ENCODE data around the gene KRTAP1-5. TPM values are rescaled to one million over a fixed set of nuclear protein-coding genes. Genes with fewer than 3 reads are reported as not detected.

The KRTAP1-5 gene
- total and polyA plus RNA-seq, 2 donors: 0.05 TPM; not detected in 1

DNA sequence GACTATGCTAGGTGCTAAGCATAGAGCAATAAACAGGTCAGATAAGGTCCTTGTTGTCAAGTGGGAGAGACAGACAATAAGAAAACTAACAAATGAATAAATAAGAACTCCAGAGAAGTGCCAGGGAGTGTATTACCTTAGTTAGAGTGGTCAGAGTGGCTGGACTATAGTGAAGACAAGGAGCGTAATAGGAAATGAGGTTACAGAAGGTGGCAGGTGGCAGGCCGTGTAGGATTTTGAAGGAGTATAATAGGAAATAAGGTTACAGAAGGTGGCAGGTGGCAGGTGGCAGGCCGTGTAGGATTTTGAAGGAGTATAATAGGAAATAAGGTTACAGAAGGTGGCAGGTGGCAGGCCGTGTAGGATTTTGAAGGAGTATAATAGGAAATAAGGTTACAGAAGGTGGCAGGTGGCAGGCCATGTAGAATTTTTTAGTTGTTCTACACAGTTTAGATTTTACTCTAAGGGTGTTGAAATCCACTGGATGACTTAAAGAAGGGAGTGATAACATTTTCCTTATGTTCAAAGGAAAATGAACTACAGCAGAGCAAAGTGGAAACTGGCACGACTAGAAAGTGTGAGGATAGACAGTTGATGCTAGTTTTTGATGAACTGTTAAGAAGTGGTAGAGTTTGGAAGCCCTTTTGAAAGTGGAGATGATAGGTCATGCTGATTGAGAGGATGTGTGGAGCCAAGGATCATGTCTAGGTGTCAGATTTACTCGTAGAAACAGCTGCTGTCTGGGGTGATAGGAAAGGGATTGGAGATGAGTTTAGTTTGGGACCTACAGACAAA lies 14.5 kb downstream of the KRTAP1-5 start:
- 83% methylated on average over 6 of the region's 6 CpGs for WGBS

DNA sequence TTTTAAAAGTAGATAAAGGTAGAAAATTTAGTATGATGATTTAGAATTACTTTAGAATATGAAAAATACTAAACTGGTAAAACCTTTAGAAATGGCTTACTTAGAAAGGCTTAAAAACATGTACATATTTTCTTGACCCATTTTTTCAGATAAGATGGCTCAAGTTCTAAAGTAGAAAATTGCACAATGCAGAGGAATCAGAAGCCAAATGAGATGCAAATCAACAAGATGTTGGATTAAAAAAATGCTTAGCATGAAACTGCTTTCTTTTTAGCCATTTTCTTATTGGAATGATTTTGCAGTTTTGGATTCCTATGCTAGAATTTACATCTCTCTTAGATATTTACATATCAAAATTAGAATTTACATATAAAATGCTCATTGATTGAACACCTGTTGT lies 16.6 kb downstream of the KRTAP1-5 start:
- Histone ChIP-seq H3K27me3 (ENCODE audit: control insufficient read depth in 2 of 2, insufficient read depth in 1 of 2, low read length in 1 of 2) (peaks cover 0 to 2% of the 10 kb centered on the region in 2 donors), H3K36me3 (ENCODE audit: control insufficient read depth in 2 of 2, insufficient read depth in 2 of 2, low read length in 1 of 2) (no peaks in the 10 kb centered on the region), H3K9me3 (ENCODE audit: control insufficient read depth in 2 of 2, insufficient read depth in 1 of 2, low read length in 1 of 2) (no peaks in the 10 kb centered on the region), H3K4me3 (ENCODE audit: low read length in 2 of 2) (no peak overlapping the region), H3K4me1 (ENCODE audit: control insufficient read depth in 2 of 2, insufficient read depth in 2 of 2, low read length in 2 of 2) (no peaks in the 10 kb centered on the region), H3K27ac (ENCODE audit: low read depth in 1 of 2, low read length in 1 of 2) (no peak overlapping the region)
- no peak for DNase-seq (ENCODE audit: low read depth in 6 of 9, low spot score in 9 of 9)

More for the DNA sequence above, 14.5 kb downstream of the KRTAP1-5 start:
- no peak overlapping the region for H3K4me3 ChIP-seq (ENCODE audit: low read length in 2 of 2)
- DNase-seq (ENCODE audit: low read depth in 6 of 9, low spot score in 9 of 9): no peak
- H3K9me3 ChIP-seq (ENCODE audit: control insufficient read depth in 2 of 2, insufficient read depth in 1 of 2, low read length in 1 of 2): no peaks in the 10 kb centered on the region
- no peaks in the 10 kb centered on the region for H3K36me3 ChIP-seq (ENCODE audit: control insufficient read depth in 2 of 2, insufficient read depth in 2 of 2, low read length in 1 of 2)
- no peak overlapping the region for H3K27ac ChIP-seq (ENCODE audit: low read depth in 1 of 2, low read length in 1 of 2)
- H3K4me1 ChIP-seq (ENCODE audit: control insufficient read depth in 2 of 2, insufficient read depth in 2 of 2, low read length in 2 of 2): no peaks in the 10 kb centered on the region
- H3K27me3 ChIP-seq (ENCODE audit: control insufficient read depth in 2 of 2, insufficient read depth in 1 of 2, low read length in 1 of 2): peaks cover 0 to 2% of the 10 kb centered on the region in 2 donors

DNA sequence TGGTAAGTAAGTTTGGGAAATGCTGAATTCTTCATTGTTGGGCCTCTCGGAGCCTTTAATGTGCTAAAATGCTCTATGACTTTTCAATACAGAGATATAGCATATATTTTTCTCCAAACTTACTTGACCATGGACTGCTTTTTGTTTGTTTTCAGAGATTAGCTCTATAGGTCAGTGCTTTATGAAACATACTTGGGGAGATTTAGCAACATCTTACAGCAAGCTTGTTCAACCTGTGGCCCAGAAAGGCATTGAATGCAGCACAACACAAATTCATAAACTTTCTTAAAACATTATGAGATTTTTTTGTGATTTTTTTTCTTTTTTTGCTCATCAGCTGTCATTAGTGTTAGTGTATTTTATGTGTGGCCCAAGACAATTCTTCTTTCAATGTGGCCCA lies 17.1 kb downstream of the KRTAP1-5 start:
- Histone ChIP-seq H3K4me3 (ENCODE audit: low read length in 2 of 2) (no peak overlapping the region), H3K27ac (ENCODE audit: low read depth in 1 of 2, low read length in 1 of 2) (no peak overlapping the region), H3K4me1 (ENCODE audit: control insufficient read depth in 2 of 2, insufficient read depth in 2 of 2, low read length in 2 of 2) (no peaks in the 10 kb centered on the region), H3K27me3 (ENCODE audit: control insufficient read depth in 2 of 2, insufficient read depth in 1 of 2, low read length in 1 of 2) (peaks cover 0 to 2% of the 10 kb centered on the region in 2 donors), H3K36me3 (ENCODE audit: control insufficient read depth in 2 of 2, insufficient read depth in 2 of 2, low read length in 1 of 2) (no peaks in the 10 kb centered on the region), H3K9me3 (ENCODE audit: control insufficient read depth in 2 of 2, insufficient read depth in 1 of 2, low read length in 1 of 2) (no peaks in the 10 kb centered on the region)
- no peak for DNase-seq (ENCODE audit: low read depth in 6 of 9, low spot score in 9 of 9)
- 100% methylated on average over 1 of the region's 1 CpG for WGBS

DNA sequence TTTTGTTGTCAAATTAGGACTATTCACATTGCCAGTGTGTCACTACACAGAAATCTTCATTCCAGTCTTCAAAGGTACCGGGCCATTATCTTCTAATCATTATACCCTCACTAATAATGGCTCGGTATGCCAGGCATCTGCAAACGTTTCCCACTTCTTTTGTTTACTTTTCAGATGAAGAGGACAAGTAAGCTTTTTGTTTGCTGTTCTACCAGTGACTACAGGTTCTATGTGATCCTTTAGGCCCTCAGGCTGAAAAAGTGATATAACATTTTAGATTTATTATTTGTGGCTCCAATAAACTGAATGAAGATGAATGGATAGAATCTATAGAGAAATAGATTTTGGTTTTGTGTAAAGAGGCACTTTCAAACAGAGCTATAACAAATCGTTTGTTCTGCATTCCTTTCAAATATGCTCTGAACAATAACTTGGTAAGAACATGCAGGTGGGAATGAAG lies 17.7 kb downstream of the KRTAP1-5 start:
- Histone ChIP-seq H3K36me3 (ENCODE audit: control insufficient read depth in 2 of 2, insufficient read depth in 2 of 2, low read length in 1 of 2) (no peaks in the 10 kb centered on the region), H3K27ac (ENCODE audit: low read depth in 1 of 2, low read length in 1 of 2) (no peak overlapping the region), H3K27me3 (ENCODE audit: control insufficient read depth in 2 of 2, insufficient read depth in 1 of 2, low read length in 1 of 2) (peaks cover 0 to 5% of the 10 kb centered on the region in 2 donors), H3K4me3 (ENCODE audit: low read length in 2 of 2) (no peak overlapping the region), H3K9me3 (ENCODE audit: control insufficient read depth in 2 of 2, insufficient read depth in 1 of 2, low read length in 1 of 2) (no peaks in the 10 kb centered on the region), H3K4me1 (ENCODE audit: control insufficient read depth in 2 of 2, insufficient read depth in 2 of 2, low read length in 2 of 2) (no peaks in the 10 kb centered on the region)
- no peak for DNase-seq (ENCODE audit: low read depth in 6 of 9, low spot score in 9 of 9)
- WGBS: 90% methylated on average over 4 of the region's 4 CpGs

DNA sequence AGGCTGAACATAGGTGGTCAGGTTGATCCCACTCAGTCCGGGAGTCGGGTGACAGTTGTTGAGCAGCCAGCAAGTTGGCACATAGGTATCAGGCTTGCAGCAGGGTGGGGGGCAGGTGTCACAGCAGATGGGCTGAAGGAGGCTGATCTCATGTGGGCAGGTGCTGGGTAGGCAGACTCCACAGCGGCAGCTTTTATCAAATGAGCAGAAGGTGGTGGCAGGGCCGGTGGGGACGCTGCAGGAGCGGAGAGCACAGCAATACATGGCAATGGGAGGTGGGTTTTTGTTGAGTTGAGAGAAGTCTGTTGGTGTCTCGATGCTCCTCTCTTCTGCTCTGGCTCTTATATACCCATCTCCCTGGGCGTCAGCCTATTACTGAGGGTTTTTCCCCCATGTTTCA lies 18.2 kb downstream of the KRTAP1-5 start, which contains the start of gene KRTAP3-1:
Gene KRTAP3-1 (minus strand): TSS at position 318 of the 400 bp plus-strand sequence. CDS start 54 bp downstream, at position 264.
- H3K27me3 ChIP-seq (ENCODE audit: control insufficient read depth in 2 of 2, insufficient read depth in 1 of 2, low read length in 1 of 2): peaks cover 0 to 5% of the 10 kb centered on the region in 2 donors
- H3K4me3 ChIP-seq (ENCODE audit: low read length in 2 of 2): no peak within 1 kb of the TSS
- no peaks in the 10 kb centered on the region for H3K4me1 ChIP-seq (ENCODE audit: control insufficient read depth in 2 of 2, insufficient read depth in 2 of 2, low read length in 2 of 2)
- DNase-seq (ENCODE audit: low read depth in 6 of 9, low spot score in 9 of 9): no peak
- H3K36me3 ChIP-seq (ENCODE audit: control insufficient read depth in 2 of 2, insufficient read depth in 2 of 2, low read length in 1 of 2): no peaks in the 10 kb centered on the region
- no peak within 1 kb of the TSS for H3K27ac ChIP-seq (ENCODE audit: low read depth in 1 of 2, low read length in 1 of 2)
- H3K9me3 ChIP-seq (ENCODE audit: control insufficient read depth in 2 of 2, insufficient read depth in 1 of 2, low read length in 1 of 2): no peaks in the 10 kb centered on the region
- 98% methylated on average over 8 of the region's 8 CpGs for WGBS

DNA sequence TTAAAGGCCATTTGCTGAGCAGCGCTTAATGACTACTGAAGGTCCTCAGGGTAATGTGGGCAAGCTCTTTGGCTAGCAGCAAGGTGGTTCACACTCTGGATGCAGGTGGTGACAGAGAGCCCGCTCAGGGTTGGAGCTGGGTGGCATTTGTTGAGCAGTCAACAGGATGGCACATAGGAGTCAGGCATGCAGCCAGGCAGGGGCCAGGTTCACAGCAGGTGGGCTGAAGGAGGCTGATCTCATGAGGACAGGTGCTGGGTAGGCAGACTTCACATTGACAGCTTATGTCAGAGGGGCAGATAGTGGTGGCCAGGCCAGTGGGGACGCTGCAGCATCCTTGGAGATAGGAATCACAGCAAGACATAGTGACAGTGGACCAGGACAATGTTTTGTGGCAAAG lies 22.6 kb downstream of the KRTAP1-5 start:
- H3K4me3 ChIP-seq (ENCODE audit: low read length in 2 of 2): no peak overlapping the region
- DNase-seq (ENCODE audit: low read depth in 6 of 9, low spot score in 9 of 9): no peak
- H3K9me3 ChIP-seq (ENCODE audit: control insufficient read depth in 2 of 2, insufficient read depth in 1 of 2, low read length in 1 of 2): no peaks in the 10 kb centered on the region
- H3K27ac ChIP-seq (ENCODE audit: low read depth in 1 of 2, low read length in 1 of 2): no peak overlapping the region
- no peaks in the 10 kb centered on the region for H3K4me1 ChIP-seq (ENCODE audit: control insufficient read depth in 2 of 2, insufficient read depth in 2 of 2, low read length in 2 of 2)
- H3K27me3 ChIP-seq (ENCODE audit: control insufficient read depth in 2 of 2, insufficient read depth in 1 of 2, low read length in 1 of 2): peaks cover 0 to 5% of the 10 kb centered on the region in 2 donors
- WGBS: 98% methylated on average over 3 of the region's 3 CpGs
- H3K36me3 ChIP-seq (ENCODE audit: control insufficient read depth in 2 of 2, insufficient read depth in 2 of 2, low read length in 1 of 2): no peaks in the 10 kb centered on the region

DNA sequence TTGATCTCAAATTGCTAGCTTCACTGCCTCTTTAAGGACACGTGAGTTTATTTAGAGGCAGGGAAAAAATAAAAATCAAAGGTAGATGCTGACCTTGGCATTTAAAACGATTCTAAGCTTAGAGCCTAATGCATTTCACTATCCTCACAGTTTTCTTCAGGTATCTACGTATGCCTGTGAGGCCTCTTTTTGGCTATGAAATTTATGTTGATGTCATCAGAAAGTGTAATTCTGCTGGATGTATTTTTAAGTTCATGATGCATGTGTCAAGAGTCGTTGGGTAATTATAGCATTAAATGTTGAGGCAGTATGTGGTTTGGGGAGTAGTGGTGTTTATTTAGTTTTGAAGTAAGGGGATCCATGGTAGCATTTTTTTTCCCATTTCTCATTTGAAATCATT lies 23.1 kb downstream of the KRTAP1-5 start:
- Histone ChIP-seq H3K4me3 (ENCODE audit: low read length in 2 of 2) (no peak overlapping the region), H3K4me1 (ENCODE audit: control insufficient read depth in 2 of 2, insufficient read depth in 2 of 2, low read length in 2 of 2) (no peaks in the 10 kb centered on the region), H3K36me3 (ENCODE audit: control insufficient read depth in 2 of 2, insufficient read depth in 2 of 2, low read length in 1 of 2) (no peaks in the 10 kb centered on the region), H3K27ac (ENCODE audit: low read depth in 1 of 2, low read length in 1 of 2) (no peak overlapping the region), H3K9me3 (ENCODE audit: control insufficient read depth in 2 of 2, insufficient read depth in 1 of 2, low read length in 1 of 2) (no peaks in the 10 kb centered on the region), H3K27me3 (ENCODE audit: control insufficient read depth in 2 of 2, insufficient read depth in 1 of 2, low read length in 1 of 2) (peaks cover 0 to 5% of the 10 kb centered on the region in 2 donors)
- WGBS: 89% methylated on average over 4 of the region's 4 CpGs
- no peak for DNase-seq (ENCODE audit: low read depth in 6 of 9, low spot score in 9 of 9)

DNA sequence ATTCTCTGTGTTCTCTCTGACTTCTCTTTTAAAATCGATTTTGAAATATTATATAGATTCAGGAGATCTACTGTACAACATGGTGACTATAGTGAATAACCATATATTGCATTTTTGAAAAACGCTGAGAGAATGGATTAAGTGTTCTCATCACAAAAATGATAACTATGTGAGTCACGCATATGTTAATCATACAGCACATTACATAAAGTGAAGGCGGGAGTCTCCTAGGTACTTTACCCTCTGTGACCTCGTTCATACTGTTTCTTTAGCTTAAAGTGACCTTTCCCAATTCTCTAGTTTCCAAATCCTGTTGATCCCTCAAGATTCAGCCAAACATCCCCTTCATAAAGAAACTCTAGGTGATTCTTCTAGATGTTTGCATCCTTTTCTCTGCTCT lies 24.2 kb downstream of the KRTAP1-5 start:
- H3K9me3 ChIP-seq (ENCODE audit: control insufficient read depth in 2 of 2, insufficient read depth in 1 of 2, low read length in 1 of 2): no peaks in the 10 kb centered on the region
- H3K27me3 ChIP-seq (ENCODE audit: control insufficient read depth in 2 of 2, insufficient read depth in 1 of 2, low read length in 1 of 2): peaks cover 0 to 3% of the 10 kb centered on the region in 2 donors
- H3K4me1 ChIP-seq (ENCODE audit: control insufficient read depth in 2 of 2, insufficient read depth in 2 of 2, low read length in 2 of 2): no peaks in the 10 kb centered on the region
- 88% methylated on average over 5 of the region's 5 CpGs for WGBS
- H3K27ac ChIP-seq (ENCODE audit: low read depth in 1 of 2, low read length in 1 of 2): no peak overlapping the region
- H3K36me3 ChIP-seq (ENCODE audit: control insufficient read depth in 2 of 2, insufficient read depth in 2 of 2, low read length in 1 of 2): no peaks in the 10 kb centered on the region
- H3K4me3 ChIP-seq (ENCODE audit: low read length in 2 of 2): no peak overlapping the region
- DNase-seq (ENCODE audit: low read depth in 6 of 9, low spot score in 9 of 9): no peak

DNA sequence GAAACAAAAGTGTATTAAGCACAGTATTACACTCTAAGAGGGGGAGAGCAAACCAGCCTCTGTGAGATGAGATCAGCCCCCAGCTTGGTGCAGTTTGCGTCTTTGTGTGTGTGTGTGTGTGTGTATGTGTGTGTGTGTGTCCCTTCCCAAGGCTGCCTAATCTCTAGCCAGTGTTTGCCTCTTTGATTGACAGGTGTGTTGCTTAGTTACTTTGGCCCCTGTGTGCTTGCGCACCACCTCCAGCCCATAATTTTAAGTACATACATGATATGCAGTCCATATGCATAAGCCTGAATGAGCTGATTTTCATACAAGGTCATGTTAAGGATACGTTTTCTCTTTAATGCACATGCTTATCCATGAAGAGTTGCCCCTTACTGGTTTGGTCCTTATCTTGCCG lies 25.2 kb downstream of the KRTAP1-5 start:
- Histone ChIP-seq H3K9me3 (ENCODE audit: control insufficient read depth in 2 of 2, insufficient read depth in 1 of 2, low read length in 1 of 2) (no peaks in the 10 kb centered on the region), H3K27me3 (ENCODE audit: control insufficient read depth in 2 of 2, insufficient read depth in 1 of 2, low read length in 1 of 2) (peaks cover 0 to 5% of the 10 kb centered on the region in 2 donors), H3K4me1 (ENCODE audit: control insufficient read depth in 2 of 2, insufficient read depth in 2 of 2, low read length in 2 of 2) (no peaks in the 10 kb centered on the region), H3K27ac (ENCODE audit: low read depth in 1 of 2, low read length in 1 of 2) (no peak overlapping the region), H3K36me3 (ENCODE audit: control insufficient read depth in 2 of 2, insufficient read depth in 2 of 2, low read length in 1 of 2) (no peaks in the 10 kb centered on the region), H3K4me3 (ENCODE audit: low read length in 2 of 2) (no peak overlapping the region)
- WGBS: 86% methylated on average over 4 of the region's 4 CpGs
- no peak for DNase-seq (ENCODE audit: low read depth in 6 of 9, low spot score in 9 of 9)
